ENCODE data around the gene EXOC2. TPM values are rescaled to one million over a fixed set of nuclear protein-coding genes. Genes with fewer than 3 reads are reported as not detected.

Gene EXOC2
- total RNA-seq, 1 donor from 2014 or later: 44.4 TPM

DNA sequence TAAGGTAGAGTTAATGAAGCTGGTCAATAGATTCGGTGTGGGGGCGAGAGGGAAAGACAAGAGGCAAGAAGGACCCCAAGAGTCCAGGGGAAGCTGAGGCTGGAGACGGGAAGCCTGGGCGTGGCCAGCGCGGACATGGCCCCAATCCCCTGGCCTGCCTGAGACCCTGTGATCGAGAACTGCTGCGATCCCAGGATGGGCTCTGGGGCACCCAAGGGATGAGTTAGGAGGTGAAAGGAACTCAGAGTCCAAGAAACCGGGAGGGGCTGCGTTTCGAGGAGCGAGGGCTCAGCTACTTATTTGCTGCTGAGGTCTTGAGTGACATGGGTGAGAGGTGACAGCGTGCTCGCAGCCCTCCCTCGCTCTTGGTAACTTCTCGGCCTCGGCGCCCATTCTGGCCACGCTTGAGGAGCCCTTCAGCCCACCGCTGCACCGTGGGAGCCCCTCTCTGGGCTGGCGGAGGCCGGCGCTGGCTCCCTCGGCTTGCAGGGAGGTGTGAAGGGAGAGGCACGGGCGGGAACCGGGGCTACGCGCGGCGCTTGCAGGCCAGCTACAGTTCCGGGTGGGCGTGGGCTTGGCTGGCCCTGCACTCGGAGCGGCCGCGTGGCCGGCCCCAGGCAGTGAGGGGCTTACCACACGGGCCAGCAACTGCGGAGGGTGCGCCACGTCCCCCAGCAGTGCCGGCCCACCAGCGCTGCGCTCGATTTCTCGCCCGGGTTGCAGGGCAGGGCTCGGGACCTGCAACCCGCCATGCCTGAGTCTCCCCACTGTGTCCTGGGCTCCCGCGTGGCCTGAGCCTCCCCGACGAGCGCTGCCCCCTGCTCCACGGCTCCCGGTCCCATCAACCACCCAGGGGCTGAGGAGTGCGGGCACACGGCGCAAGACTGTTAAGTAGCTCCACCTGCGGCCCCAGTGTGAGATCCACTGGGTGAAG lies 243.2 kb downstream of the EXOC2 start:
- no peaks in the 10 kb centered on the region for H3K36me3 Mint-ChIP-seq (ENCODE audit: low read depth, unreplicated experiment)
- H3K27me3 ChIP-seq (ENCODE audit: insufficient read depth, low read length): peaks cover 7% of the 10 kb centered on the region
- no peak for DNase-seq (ENCODE audit: low read depth)

DNA sequence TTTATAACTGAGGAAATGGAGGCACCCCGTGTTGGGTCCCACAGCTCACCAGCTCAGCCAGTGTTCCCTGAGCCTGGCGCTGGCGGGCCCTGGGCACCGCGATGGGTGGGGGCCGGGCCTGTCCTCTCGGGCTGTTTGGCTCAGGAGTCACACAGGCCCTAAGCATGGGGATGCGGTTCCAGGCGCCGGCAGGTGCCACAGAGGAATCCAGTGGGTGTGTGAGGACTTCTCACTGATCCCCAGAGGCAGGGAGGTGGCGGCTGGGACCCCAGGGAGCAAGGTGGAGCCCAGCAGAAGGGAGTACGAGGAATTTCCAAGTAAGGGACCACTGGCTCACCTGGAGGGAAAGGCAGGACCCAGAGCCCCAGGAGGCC lies 243.9 kb downstream of the EXOC2 start:
- peaks cover 2% of the 10 kb centered on the region for H3K9me3 ChIP-seq (ENCODE audit: insufficient read depth, low read depth, low read length)
- H3K27ac ChIP-seq (ENCODE audit: low read depth, low read length): no peak overlapping the region
- no peak overlapping the region for H3K4me2 ChIP-seq (ENCODE audit: low read length)
- Mint-ChIP-seq H3K36me3 (ENCODE audit: low read depth, unreplicated experiment) (no peaks in the 10 kb centered on the region), H3K4me1 (ENCODE audit: low read depth, unreplicated experiment) (no peaks in the 10 kb centered on the region), H3K9me3 (ENCODE audit: unreplicated experiment) (peaks cover 10% of the 10 kb centered on the region), H3K27me3 (ENCODE audit: low read depth, unreplicated experiment) (peaks cover 25% of the 10 kb centered on the region), H3K27ac (ENCODE audit: unreplicated experiment) (no peak overlapping the region), H3K4me3 (ENCODE audit: unreplicated experiment) (no peak overlapping the region)
- H2AFZ ChIP-seq (ENCODE audit: low read depth, low read length): no peak overlapping the region
- TF ChIP-seq CTCF (IDR thresholded peaks at IDR 0.05; ENCODE audit: insufficient read depth, low read depth, low read length): no peak
- no peak for TF ChIP-seq EZH2 (IDR thresholded peaks at IDR 0.05; ENCODE audit: insufficient read depth, low read length)
- no peak overlapping the region for H3K9ac ChIP-seq (ENCODE audit: low read length)
- no peak overlapping the region for H3K4me3 ChIP-seq (ENCODE audit: insufficient read depth, low read depth, low read length)
- peaks cover 7% of the 10 kb centered on the region for H3K27me3 ChIP-seq (ENCODE audit: insufficient read depth, low read length)
- no peak for FAIRE-seq
- no peaks in the 10 kb centered on the region for H3K79me2 ChIP-seq (ENCODE audit: insufficient read depth, low read length)
- H3K4me1 ChIP-seq (ENCODE audit: insufficient read depth, low read length): no peaks in the 10 kb centered on the region
- no peaks in the 10 kb centered on the region for H3K36me3 ChIP-seq (ENCODE audit: insufficient read depth, low read length)
- H4K20me1 ChIP-seq (ENCODE audit: insufficient read depth, low read length): no peaks in the 10 kb centered on the region
- no peak for DNase-seq (ENCODE audit: low read depth)

More for the DNA sequence above, 243.2 kb downstream of the EXOC2 start:
- H3K9ac ChIP-seq (ENCODE audit: low read length): no peak overlapping the region
- no peaks in the 10 kb centered on the region for H3K4me1 ChIP-seq (ENCODE audit: insufficient read depth, low read length)
- no peak overlapping the region for H2AFZ ChIP-seq (ENCODE audit: low read depth, low read length)
- no peaks in the 10 kb centered on the region for H4K20me1 ChIP-seq (ENCODE audit: insufficient read depth, low read length)
- Mint-ChIP-seq H3K4me3 (ENCODE audit: unreplicated experiment) (no peak overlapping the region), H3K4me1 (ENCODE audit: low read depth, unreplicated experiment) (no peaks in the 10 kb centered on the region), H3K27me3 (ENCODE audit: low read depth, unreplicated experiment) (peaks cover 24% of the 10 kb centered on the region), H3K9me3 (ENCODE audit: unreplicated experiment) (peaks cover 10% of the 10 kb centered on the region), H3K27ac (ENCODE audit: unreplicated experiment) (no peak overlapping the region)
- H3K36me3 ChIP-seq (ENCODE audit: insufficient read depth, low read length): no peaks in the 10 kb centered on the region
- H3K79me2 ChIP-seq (ENCODE audit: insufficient read depth, low read length): no peaks in the 10 kb centered on the region
- H3K4me2 ChIP-seq (ENCODE audit: low read length): no peak overlapping the region
- H3K4me3 ChIP-seq (ENCODE audit: insufficient read depth, low read depth, low read length): no peak overlapping the region
- H3K27ac ChIP-seq (ENCODE audit: low read depth, low read length): no peak overlapping the region
- FAIRE-seq: no peak
- TF ChIP-seq EZH2 (IDR thresholded peaks at IDR 0.05; ENCODE audit: insufficient read depth, low read length) (no peak), CTCF (IDR thresholded peaks at IDR 0.05; ENCODE audit: insufficient read depth, low read depth, low read length) (no peak)
- H3K9me3 ChIP-seq (ENCODE audit: insufficient read depth, low read depth, low read length): peaks cover 2% of the 10 kb centered on the region
